Left lung (tissue), 10 donors: ENCODE measurements around the gene NEUROG3. TPM values are rescaled to one million over a fixed set of nuclear protein-coding genes. Genes with fewer than 3 reads are reported as not detected.

Experiments used
- ATAC-seq: fragments of 200-7000 bp; cut with Tn5 transposase; one replicate; pipeline ENCODE4 v1.9.1; 2020; ENCODE audit warnings: moderate library complexity
- DNase-seq, 4 donors: peaks; one replicate each; pipeline ENCODE4 v3.0.0-alpha.2; 2013 to 2020
- H3K27ac ChIP-seq, 2 donors: fragments of 200-600 bp; sonication (generic) in 1 of 2; one replicate each; pipeline versions ENCODE4 v1.5.0 to v1.8.0; 2020 to 2021
- H3K27me3 ChIP-seq, 2 donors: fragments of 200-600 bp; sonication (generic) in 1 of 2; one replicate each; pipeline versions ENCODE4 v1.5.0 to v1.8.0; 2020 to 2021
- H3K36me3 ChIP-seq, 2 donors: fragments of 200-600 bp; sonication (generic) in 1 of 2; one replicate each; pipeline versions ENCODE4 v1.5.0 to v1.8.0; 2020 to 2021
- H3K4me1 ChIP-seq, 2 donors: fragments of 200-600 bp; one replicate each; pipeline ENCODE4 v1.8.0; 2021
- H3K4me3 ChIP-seq, 2 donors: fragments of 200-600 bp; sonication (generic) in 1 of 2; one replicate each; pipeline versions ENCODE4 v1.5.0 to v1.8.0; 2020 to 2021; ENCODE audit warnings: mild to moderate bottlenecking in 1 of 2
- H3K9me3 ChIP-seq, 2 donors: fragments of 200-600 bp; sonication (generic) in 1 of 2; one replicate each; pipeline versions ENCODE4 v1.5.0 to v1.8.0; 2020 to 2021
- intact Hi-C, 2 donors: fragments of 100-400 bp; cut with DNase I; formaldehyde crosslinking; loops; one replicate each; pipeline versions ENCODE4 v1.11.2 to v1.14.2; 2022
- polyA plus RNA-seq, 6 donors: library from polyadenylated mRNA; unstranded; fragments of 120-200 nt; gene quantifications; one replicate each; pipeline ENCODE4 v1.2.1, GENCODE V29; 2013; ENCODE audit not compliant: insufficient read length in 6 of 6
- total RNA-seq, 2 donors: library from RNA; stranded (reverse); fragmentation: NEBNext Ultra II Directional; extraction: Animal tissue kit (Norgen Biotek cat#: 25700); gene quantifications; one replicate each; pipeline ENCODE4 v1.2.1, GENCODE V29; 2021
- TF ChIP-seq, protein P1 (sequence below), 2 donors: fragments of 200-600 bp; sonication (generic) in 1 of 2; IDR thresholded peaks; one replicate each; pipeline versions ENCODE4 v1.5.0 to v1.8.0; 2021; ENCODE audit warnings: antibody characterized with exemption in 2 of 2
- donor health status: DM: no; HTN: yes; CAD: no.
- donor health status: DM: no; HTN: no; CAD: no.

The NEUROG3 gene
- total and polyA plus RNA-seq, 8 donors = 0.16 to 0.17 TPM; not detected in 6

DNA sequence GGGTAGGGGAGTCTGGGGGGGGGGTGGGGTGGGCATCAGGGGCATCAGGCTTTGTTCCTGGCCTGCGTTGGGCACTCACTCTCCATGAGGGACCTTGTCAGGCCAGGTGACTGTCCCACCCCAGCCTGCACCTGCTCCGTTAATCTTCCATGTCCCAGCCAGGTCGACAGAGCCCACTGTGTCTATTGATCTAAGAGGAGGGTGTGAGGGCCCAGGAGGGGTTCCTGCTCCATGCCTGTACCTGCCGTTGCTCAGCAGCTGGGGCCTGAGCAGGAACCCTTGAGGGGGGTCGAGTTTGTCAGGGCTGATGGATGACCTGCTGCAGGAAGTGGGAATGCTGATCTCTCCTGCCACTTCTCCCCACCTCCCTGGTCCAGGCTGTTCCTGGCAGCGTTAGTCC, 18.6 kb downstream of the NEUROG3 start:
- TF ChIP-seq, protein P1, sequence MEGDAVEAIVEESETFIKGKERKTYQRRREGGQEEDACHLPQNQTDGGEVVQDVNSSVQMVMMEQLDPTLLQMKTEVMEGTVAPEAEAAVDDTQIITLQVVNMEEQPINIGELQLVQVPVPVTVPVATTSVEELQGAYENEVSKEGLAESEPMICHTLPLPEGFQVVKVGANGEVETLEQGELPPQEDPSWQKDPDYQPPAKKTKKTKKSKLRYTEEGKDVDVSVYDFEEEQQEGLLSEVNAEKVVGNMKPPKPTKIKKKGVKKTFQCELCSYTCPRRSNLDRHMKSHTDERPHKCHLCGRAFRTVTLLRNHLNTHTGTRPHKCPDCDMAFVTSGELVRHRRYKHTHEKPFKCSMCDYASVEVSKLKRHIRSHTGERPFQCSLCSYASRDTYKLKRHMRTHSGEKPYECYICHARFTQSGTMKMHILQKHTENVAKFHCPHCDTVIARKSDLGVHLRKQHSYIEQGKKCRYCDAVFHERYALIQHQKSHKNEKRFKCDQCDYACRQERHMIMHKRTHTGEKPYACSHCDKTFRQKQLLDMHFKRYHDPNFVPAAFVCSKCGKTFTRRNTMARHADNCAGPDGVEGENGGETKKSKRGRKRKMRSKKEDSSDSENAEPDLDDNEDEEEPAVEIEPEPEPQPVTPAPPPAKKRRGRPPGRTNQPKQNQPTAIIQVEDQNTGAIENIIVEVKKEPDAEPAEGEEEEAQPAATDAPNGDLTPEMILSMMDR (IDR thresholded peaks at IDR 0.05) = no peak
- DNase-seq (no peak), ATAC-seq (no peak)
- intact Hi-C loops = no loop called here
- Histone ChIP-seq H3K36me3 (no peaks in the 10 kb centered on the region), H3K27me3 (peaks cover 0 to 35% of the 10 kb centered on the region in 2 donors), H3K4me1 (no peaks in the 10 kb centered on the region), H3K9me3 (peaks cover 0 to 18% of the 10 kb centered on the region in 2 donors), H3K27ac (no peak overlapping the region), H3K4me3 (no peak overlapping the region)

DNA sequence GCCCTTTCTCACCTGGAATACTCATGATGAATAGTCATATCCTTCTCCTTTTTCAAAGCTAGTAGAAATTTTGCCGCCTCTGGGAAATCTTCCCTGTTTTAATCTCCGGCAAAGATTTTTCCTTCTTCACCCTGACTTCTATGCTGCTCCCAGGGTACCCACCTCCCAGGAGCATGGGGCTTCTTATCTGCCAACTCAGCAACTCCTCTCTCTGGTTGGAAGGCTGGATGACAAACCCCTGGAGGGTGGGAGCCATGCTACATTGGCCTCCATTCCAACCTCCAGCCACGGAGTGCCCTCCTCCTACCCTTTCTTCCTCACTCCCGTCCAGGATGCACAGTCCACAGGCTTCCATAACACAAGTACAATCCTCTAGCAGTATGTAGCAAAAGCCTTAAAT, 19.9 kb downstream of the NEUROG3 start:
- intact Hi-C loops = no loop called here
- DNase-seq (no peak), ATAC-seq (no peak)
- H3K4me3 ChIP-seq = no peak overlapping the region
- TF ChIP-seq, protein P1 (IDR thresholded peaks at IDR 0.05) = no peak
- peaks cover 0 to 35% of the 10 kb centered on the region in 2 donors for H3K27me3 ChIP-seq
- peaks cover 0 to 31% of the 10 kb centered on the region in 2 donors for H3K9me3 ChIP-seq
- H3K4me1 ChIP-seq = no peaks in the 10 kb centered on the region
- H3K36me3 ChIP-seq = no peaks in the 10 kb centered on the region
- no peak overlapping the region for H3K27ac ChIP-seq

DNA sequence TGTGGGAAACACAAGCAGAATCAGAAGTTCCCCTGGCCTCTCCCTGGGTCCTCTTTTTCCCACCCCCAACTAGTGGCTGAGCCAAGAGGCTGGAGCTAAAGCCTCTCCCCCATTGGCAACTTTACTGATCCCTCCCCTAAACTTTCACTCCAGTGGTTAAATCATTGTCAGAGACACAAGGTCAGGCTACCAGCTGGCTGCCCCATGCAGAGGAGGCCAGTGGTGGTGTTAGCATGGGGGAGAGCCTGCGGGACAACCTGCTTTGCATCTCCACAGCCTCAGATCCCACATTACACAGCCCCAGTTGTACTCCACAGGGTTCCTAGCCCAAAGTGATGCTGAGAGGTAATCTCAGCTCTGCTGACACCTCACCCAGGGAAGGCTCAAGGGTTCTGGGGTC, 21.0 kb downstream of the NEUROG3 start:
- Histone ChIP-seq H3K27ac (no peak overlapping the region), H3K9me3 (peaks cover 0 to 37% of the 10 kb centered on the region in 2 donors), H3K4me3 (no peak overlapping the region), H3K27me3 (peaks cover 0 to 35% of the 10 kb centered on the region in 2 donors), H3K4me1 (no peaks in the 10 kb centered on the region), H3K36me3 (no peaks in the 10 kb centered on the region)
- DNase-seq (no peak), ATAC-seq (no peak)
- intact Hi-C loops = no loop called here
- TF ChIP-seq, protein P1 (IDR thresholded peaks at IDR 0.05) = no peak

DNA sequence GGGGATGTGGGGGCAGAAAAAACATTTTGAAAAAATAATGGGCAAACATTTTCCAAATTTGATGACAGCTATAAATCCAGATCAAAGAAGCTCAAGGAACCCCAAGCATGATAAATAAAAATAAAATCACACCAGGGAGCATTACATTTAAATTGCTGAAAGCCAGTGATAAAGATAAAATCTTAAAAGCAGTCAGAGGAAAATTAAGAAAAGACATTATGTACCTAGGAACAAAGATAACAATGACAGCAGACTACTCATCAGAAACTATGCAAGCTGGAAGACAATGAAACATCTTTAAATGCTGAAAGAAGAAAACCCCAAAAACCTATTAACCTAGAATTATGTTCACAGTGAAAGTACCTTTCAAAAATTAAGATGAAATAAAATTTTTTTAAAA, 23.3 kb downstream of the NEUROG3 start:
- Histone ChIP-seq H3K4me3 (no peak overlapping the region), H3K4me1 (no peaks in the 10 kb centered on the region), H3K27me3 (peaks cover 0 to 23% of the 10 kb centered on the region in 2 donors), H3K27ac (no peak overlapping the region), H3K9me3 (peaks cover 0 to 37% of the 10 kb centered on the region in 2 donors), H3K36me3 (no peaks in the 10 kb centered on the region)
- intact Hi-C loops = no loop called here
- TF ChIP-seq, protein P1 (IDR thresholded peaks at IDR 0.05) = no peak
- DNase-seq (no peak), ATAC-seq (no peak)

DNA sequence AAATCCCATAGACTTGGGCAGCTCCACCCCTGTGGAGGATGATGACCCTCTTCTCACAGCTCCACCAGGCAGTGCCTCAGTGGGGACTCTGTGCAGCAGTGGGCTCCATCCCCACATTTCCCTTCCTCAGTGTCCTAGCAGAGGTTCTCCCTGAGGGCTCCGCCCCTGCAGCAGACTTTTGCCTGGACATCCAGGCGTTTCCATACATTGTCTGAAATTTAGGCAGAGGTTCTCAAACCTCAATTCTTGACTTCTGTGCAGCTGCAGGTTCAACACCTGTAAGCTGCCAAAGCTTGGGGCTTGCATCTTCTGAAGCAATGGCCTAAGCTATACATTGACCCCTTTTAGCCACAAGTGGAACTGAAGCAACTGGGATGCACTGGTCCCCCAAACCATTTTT, 31.8 kb downstream of the NEUROG3 start:
- ATAC-seq = no peak
- H3K36me3 ChIP-seq = no peaks in the 10 kb centered on the region
- H3K27ac ChIP-seq = no peak overlapping the region
- no peaks in the 10 kb centered on the region for H3K27me3 ChIP-seq
- intact Hi-C loops = no loop called here
- no peaks in the 10 kb centered on the region for H3K4me1 ChIP-seq
- no peak for DNase-seq
- no peak overlapping the region for H3K4me3 ChIP-seq
- TF ChIP-seq, protein P1 (IDR thresholded peaks at IDR 0.05) = no peak
- peaks cover 0 to 21% of the 10 kb centered on the region in 2 donors for H3K9me3 ChIP-seq
